ENCODE data around the gene CACNA1C. TPM values are rescaled to one million over a fixed set of nuclear protein-coding genes. Genes with fewer than 3 reads are reported as not detected.

CACNA1C gene
- total and polyA plus RNA-seq, 2 donors (not counting 1 experiment from before 2014, with no cell fraction given) = 0.01 to 0.02 TPM

DNA sequence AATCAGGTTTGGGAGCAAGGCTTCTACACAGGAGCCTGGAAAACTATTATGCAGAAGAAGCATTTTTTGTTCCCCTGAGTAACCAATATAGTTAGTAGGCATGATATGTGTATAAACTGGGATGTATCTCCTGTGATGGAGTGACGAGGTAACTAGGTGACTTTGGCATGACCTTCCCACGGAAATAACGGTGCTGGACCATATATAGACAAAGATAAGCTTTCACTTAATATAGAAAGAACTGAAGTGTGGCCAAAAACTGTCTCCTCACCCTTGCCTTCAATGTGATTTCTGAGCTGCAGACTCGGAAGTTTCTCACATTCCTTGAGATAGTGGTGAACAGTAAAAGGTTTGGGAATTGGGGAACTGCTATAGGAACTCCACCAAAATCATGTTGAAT, 185.3 kb downstream of the CACNA1C start:
- Histone ChIP-seq H3K27ac (ENCODE audit: low read length in 2 of 2) (no peak overlapping the region), H3K4me2 (replicated peaks; ENCODE audit: low read depth, low read length, poor library complexity, severe bottlenecking) (no peak overlapping the region), H2AFZ (ENCODE audit: insufficient read depth, low read depth, low read length, poor library complexity, severe bottlenecking) (no peak overlapping the region), H3K9me3 (ENCODE audit: control extremely low read depth in 1 of 3, control insufficient read depth in 2 of 3, insufficient read depth in 1 of 3, low read length in 2 of 3) (peaks cover 0 to 6% (median 0%) of the 10 kb centered on the region in 3 donors), H3K9ac (ENCODE audit: low read length) (no peak overlapping the region), H3K4me3 (ENCODE audit: control extremely low read depth in 1 of 5, extremely low read depth in 1 of 5, insufficient read depth in 1 of 5, low read depth in 2 of 5, low read length in 4 of 5) (no peak overlapping the region), H3K36me3 (replicated peaks in 1 of 2; ENCODE audit: control extremely low read depth in 1 of 2, control insufficient read depth in 1 of 2, extremely low read depth in 1 of 2, insufficient read depth in 2 of 2, low read length in 1 of 2) (no peaks in the 10 kb centered on the region), H3K27me3 (replicated peaks in 1 of 4; ENCODE audit: control extremely low read depth in 1 of 4, control insufficient read depth in 3 of 4, insufficient read depth in 4 of 4, low read length in 3 of 4) (no peaks in the 10 kb centered on the region), H4K20me1 (ENCODE audit: control insufficient read depth, insufficient read depth, low read length, poor library complexity, severe bottlenecking) (no peaks in the 10 kb centered on the region), H3K79me2 (ENCODE audit: control insufficient read depth, insufficient read depth, low read length) (no peaks in the 10 kb centered on the region), H3K4me1 (ENCODE audit: control insufficient read depth in 2 of 2, insufficient read depth in 2 of 2, low read length in 2 of 2) (no peaks in the 10 kb centered on the region)
- TF ChIP-seq EZH2 (IDR thresholded peaks at IDR 0.05; ENCODE audit: borderline replicate concordance, insufficient read depth, low read depth, low read length, poor library complexity, severe bottlenecking) = no peak
- TF ChIP-seq, protein P1, sequence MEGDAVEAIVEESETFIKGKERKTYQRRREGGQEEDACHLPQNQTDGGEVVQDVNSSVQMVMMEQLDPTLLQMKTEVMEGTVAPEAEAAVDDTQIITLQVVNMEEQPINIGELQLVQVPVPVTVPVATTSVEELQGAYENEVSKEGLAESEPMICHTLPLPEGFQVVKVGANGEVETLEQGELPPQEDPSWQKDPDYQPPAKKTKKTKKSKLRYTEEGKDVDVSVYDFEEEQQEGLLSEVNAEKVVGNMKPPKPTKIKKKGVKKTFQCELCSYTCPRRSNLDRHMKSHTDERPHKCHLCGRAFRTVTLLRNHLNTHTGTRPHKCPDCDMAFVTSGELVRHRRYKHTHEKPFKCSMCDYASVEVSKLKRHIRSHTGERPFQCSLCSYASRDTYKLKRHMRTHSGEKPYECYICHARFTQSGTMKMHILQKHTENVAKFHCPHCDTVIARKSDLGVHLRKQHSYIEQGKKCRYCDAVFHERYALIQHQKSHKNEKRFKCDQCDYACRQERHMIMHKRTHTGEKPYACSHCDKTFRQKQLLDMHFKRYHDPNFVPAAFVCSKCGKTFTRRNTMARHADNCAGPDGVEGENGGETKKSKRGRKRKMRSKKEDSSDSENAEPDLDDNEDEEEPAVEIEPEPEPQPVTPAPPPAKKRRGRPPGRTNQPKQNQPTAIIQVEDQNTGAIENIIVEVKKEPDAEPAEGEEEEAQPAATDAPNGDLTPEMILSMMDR (IDR thresholded peaks at IDR 0.05) = no peak
- peaks cover 4% of the 10 kb centered on the region for H3K4me1 Mint-ChIP-seq
- peaks cover 9% of the 10 kb centered on the region for H3K27me3 Mint-ChIP-seq
- POLR2A ChIA-PET = no interaction called here
- no peak for ATAC-seq (ENCODE audit: low read depth)
- no peak for DNase-seq
- intact Hi-C loops (cut with micrococcal nuclease) = no loop called here
- CTCF ChIA-PET = interaction anchor here (0.9 kb wide), 1 partner anchor 14 kb away, joined by 3 read pairs; no protein-coding TSS in a partner anchor
- H3K27ac Mint-ChIP-seq = no peak overlapping the region
- H3K4me3 Mint-ChIP-seq = no peak overlapping the region
- H3K9me3 Mint-ChIP-seq (ENCODE audit: insufficient read depth) = no peaks in the 10 kb centered on the region
- WGBS (ENCODE audit: insufficient coverage) = no CpG with 5 or more reads among the region's 4 CpGs

DNA sequence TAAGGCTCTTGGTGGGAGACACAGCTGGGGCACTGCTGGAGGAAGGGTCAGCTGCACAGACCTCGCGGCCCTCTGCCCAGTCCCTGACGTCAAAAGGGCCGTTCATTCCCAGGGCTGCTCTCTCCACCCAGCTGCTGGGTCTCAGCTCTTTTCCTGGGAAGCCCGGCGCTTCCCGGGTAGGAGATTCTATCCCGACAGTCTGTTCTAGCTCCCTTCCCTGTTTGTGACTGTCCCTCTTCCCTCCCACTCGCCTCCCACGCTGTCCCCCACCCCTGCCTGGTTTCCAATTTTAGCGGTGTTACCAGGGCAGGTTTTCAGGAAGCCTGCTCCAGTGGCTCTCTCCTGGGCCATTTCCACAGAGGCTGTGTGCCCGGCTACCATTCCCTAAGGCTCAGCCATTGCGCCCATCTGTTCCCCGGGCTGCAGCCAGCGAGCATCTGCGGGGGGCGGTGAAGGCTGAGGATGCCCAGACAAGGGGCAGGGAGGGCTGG, 186.6 kb downstream of the CACNA1C start:
- WGBS (ENCODE audit: insufficient coverage) = 94% methylated on average over 17 of the region's 17 CpGs
- Histone ChIP-seq H3K9ac (ENCODE audit: low read length) (no peak overlapping the region), H3K79me2 (ENCODE audit: control insufficient read depth, insufficient read depth, low read length) (no peaks in the 10 kb centered on the region), H3K4me1 (ENCODE audit: control insufficient read depth in 2 of 2, insufficient read depth in 2 of 2, low read length in 2 of 2) (no peaks in the 10 kb centered on the region), H3K36me3 (replicated peaks in 1 of 2; ENCODE audit: control extremely low read depth in 1 of 2, control insufficient read depth in 1 of 2, extremely low read depth in 1 of 2, insufficient read depth in 2 of 2, low read length in 1 of 2) (no peaks in the 10 kb centered on the region), H4K20me1 (ENCODE audit: control insufficient read depth, insufficient read depth, low read length, poor library complexity, severe bottlenecking) (no peaks in the 10 kb centered on the region), H3K27ac (ENCODE audit: low read length in 2 of 2) (no peak overlapping the region), H3K4me2 (replicated peaks; ENCODE audit: low read depth, low read length, poor library complexity, severe bottlenecking) (no peak overlapping the region), H3K27me3 (replicated peaks in 1 of 4; ENCODE audit: control extremely low read depth in 1 of 4, control insufficient read depth in 3 of 4, insufficient read depth in 4 of 4, low read length in 3 of 4) (no peaks in the 10 kb centered on the region), H3K4me3 (ENCODE audit: control extremely low read depth in 1 of 5, extremely low read depth in 1 of 5, insufficient read depth in 1 of 5, low read depth in 2 of 5, low read length in 4 of 5) (no peak overlapping the region), H2AFZ (ENCODE audit: insufficient read depth, low read depth, low read length, poor library complexity, severe bottlenecking) (no peak overlapping the region), H3K9me3 (ENCODE audit: control extremely low read depth in 1 of 3, control insufficient read depth in 2 of 3, insufficient read depth in 1 of 3, low read length in 2 of 3) (peaks cover 0 to 6% (median 0%) of the 10 kb centered on the region in 3 donors)
- Mint-ChIP-seq H3K27ac (no peak overlapping the region), H3K27me3 (peaks cover 9% of the 10 kb centered on the region), H3K9me3 (ENCODE audit: insufficient read depth) (no peaks in the 10 kb centered on the region), H3K4me1 (peaks cover 4% of the 10 kb centered on the region), H3K4me3 (no peak overlapping the region)
- TF ChIP-seq, protein P1 (IDR thresholded peaks at IDR 0.05) = no peak
- no peak for TF ChIP-seq EZH2 (IDR thresholded peaks at IDR 0.05; ENCODE audit: borderline replicate concordance, insufficient read depth, low read depth, low read length, poor library complexity, severe bottlenecking)
- ChIA-PET POLR2A (no interaction called here), CTCF (no interaction called here)
- DNase-seq = no peak
- intact Hi-C loops (cut with micrococcal nuclease) = no loop called here
- ATAC-seq (ENCODE audit: low read depth) = no peak

Data from B cell (primary cell).